HepG2 (cell line): Measurements from ENCODE around the gene TBCCD1. TPM values are rescaled to one million over a fixed set of nuclear protein-coding genes. Genes with fewer than 3 reads are reported as not detected.
"Not testable (repeated sequence)": the region's sequence is repeated elsewhere in the genome, so short reads cannot be mapped to it uniquely, and the experiment has no call there.

ENCODE experiments used
- ATAC-seq: fragments of 200-7000 bp; cut with Tn5 transposase; 3 replicates; pipeline ENCODE4 v1.9.1; 2020; ENCODE audit warnings: mild to moderate bottlenecking, moderate library complexity
- BruUV-seq: library from RNA; stranded (reverse); fragments of 400-500 nt; replicated peaks from 2 replicates; lab custom pipeline; 2021; lab: Mats Ljungman, UMichigan
- CTCF ChIA-PET: fragments of 300-600 bp; formaldehyde crosslinking; extraction: SDS; loops from one replicate; lab custom pipeline; 2021; ENCODE audit warnings: low total read pairs, inconsistent platforms, low intra/inter-chr PET ratio; lab: Yijun Ruan, JAX
- POLR2A ChIA-PET: fragments of 350-600 bp; sonication (Branson Sonifier 250); formaldehyde crosslinking; loops from one replicate; lab custom pipeline; 2020; ENCODE audit warnings: antibody characterized with exemption, inconsistent platforms; lab: Yijun Ruan, JAX
- DNase-seq: peaks from one replicate; pipeline ENCODE4 v3.0.0-alpha.2; 2015; ENCODE audit warnings: low spot score
- FAIRE-seq: peaks from 3 replicates; lab custom pipeline; 2011; peaks lifted over from hg19 to GRCh38; lab: Jason Lieb, UNC
- H2AFZ ChIP-seq: one replicate; pipeline ENCODE4 v1.6.1; 2011; ENCODE audit warnings: low read length, inconsistent platforms
- H3K27ac ChIP-seq: fragments of 300-600 bp; 3 replicates; pipeline ENCODE4 v1.8.0; 2011; ENCODE audit warnings: mixed run types, mild to moderate bottlenecking, mixed read lengths, low read length, inconsistent platforms; ENCODE audit not compliant: insufficient read depth; ENCODE audit errors: extremely low read length
- H3K27me3 ChIP-seq, 2 experiments: fragments of 200-600 bp in 1 of 2; 2 replicates in 1 of 2; 3 replicates in 1 of 2; pipeline versions ENCODE4 v1.6.0 to v1.8.0; 2011; ENCODE audit warnings: low read length in 2 of 2, mild to moderate bottlenecking in 2 of 2, moderate library complexity in 2 of 2, inconsistent platforms in 1 of 2; ENCODE audit not compliant: insufficient read depth in 2 of 2, control insufficient read depth in 1 of 2
- H3K36me3 ChIP-seq, 2 experiments: fragments of 200-600 bp in 1 of 2; replicated peaks in 1 of 2; 2 replicates in 1 of 2; 3 replicates in 1 of 2; pipeline versions ENCODE4 v1.5.1 to v1.8.0; 2011; ENCODE audit warnings: low read length in 2 of 2, inconsistent platforms in 1 of 2; ENCODE audit not compliant: insufficient read depth in 2 of 2, control insufficient read depth in 1 of 2
- H3K4me1 ChIP-seq: 2 replicates; pipeline ENCODE4 v1.5.1; 2012; ENCODE audit warnings: low read length, inconsistent platforms; ENCODE audit not compliant: insufficient read depth
- H3K4me2 ChIP-seq: 2 replicates; pipeline ENCODE4 v1.6.0; 2011; ENCODE audit warnings: low read depth, low read length, inconsistent platforms
- H3K4me3 ChIP-seq, 3 experiments: fragments of 200-600 bp in 1 of 3; sonication (generic), shearing (Covaris generic) in 1 of 3; replicated peaks in 1 of 3; 2 replicates each; pipeline ENCODE4 v1.5.1; 2011 to 2016; ENCODE audit warnings: low read length in 3 of 3, inconsistent platforms in 2 of 3, low read depth in 2 of 3, mild to moderate bottlenecking in 2 of 3, control low read depth in 1 of 3, mixed read lengths in 1 of 3; ENCODE audit not compliant: insufficient read depth in 1 of 3
- H3K79me2 ChIP-seq: one replicate; pipeline ENCODE4 v1.6.1; 2011; ENCODE audit warnings: low read length, inconsistent platforms; ENCODE audit not compliant: insufficient read depth
- H3K9ac ChIP-seq: 2 replicates; pipeline ENCODE4 v1.6.0; 2011; ENCODE audit warnings: mild to moderate bottlenecking, low read depth, low read length, inconsistent platforms; ENCODE audit not compliant: insufficient read depth
- H3K9me3 ChIP-seq: 2 replicates; pipeline ENCODE4 v1.5.1; 2012; ENCODE audit warnings: mild to moderate bottlenecking, low read length
- H4K20me1 ChIP-seq: 2 replicates; pipeline ENCODE4 v1.6.0; 2011; ENCODE audit warnings: inconsistent platforms, mild to moderate bottlenecking, low read length, moderate library complexity; ENCODE audit not compliant: insufficient read depth
- GPBP1L1 ChIP-seq: sonication (generic); formaldehyde crosslinking; IDR thresholded peaks from 2 replicates; pipeline ENCODE4 v1.5.0; 2020; ENCODE audit warnings: mild to moderate bottlenecking, missing genetic modification reagents
- TOPORS ChIP-seq: sonication (generic); formaldehyde crosslinking; IDR thresholded peaks from 2 replicates; pipeline ENCODE4 v1.8.0; 2023; ENCODE audit warnings: mild to moderate bottlenecking, missing genetic modification reagents
- ZNF253 ChIP-seq: sonication (generic); formaldehyde crosslinking; IDR thresholded peaks from 2 replicates; pipeline ENCODE4 v1.8.0; 2022; ENCODE audit warnings: mild to moderate bottlenecking, missing genetic modification reagents, borderline replicate concordance
- ZNF343 ChIP-seq: sonication (generic); formaldehyde crosslinking; IDR thresholded peaks from 2 replicates; pipeline ENCODE4 v1.4.0; 2020; ENCODE audit warnings: mild to moderate bottlenecking, missing genetic modification reagents
- ZNF430 ChIP-seq: sonication (generic); formaldehyde crosslinking; IDR thresholded peaks from 2 replicates; pipeline ENCODE4 v1.9.0; 2021; ENCODE audit warnings: mild to moderate bottlenecking, missing genetic modification reagents
- WGBS: methylation state at CpG from one replicate; pipeline ENCODE4 v1.1.6; 2017; ENCODE audit warnings: low lambda C conversion rate; 5-methylcytosine and 5-hydroxymethylcytosine counted together
- in situ Hi-C: cut with HindIII; loops from 2 replicates; pipeline ENCODE4 v1.10.0; 2017; ENCODE audit warnings: low pct_unique_long_range_greater_than_20kb; ENCODE audit not compliant: extremely low pct_ligation_motif_present
- intact Hi-C: fragments of 100-400 bp; cut with micrococcal nuclease; formaldehyde crosslinking; loops from one replicate; pipeline ENCODE4 v1.10.0; 2022; ENCODE audit not compliant: unreplicated experiment
- polyA plus RNA-seq, 8 experiments: library from polyadenylated mRNA; depleted of rRNA in 3 of 8; stranded (reverse) in 7 of 8; unstranded in 1 of 8; fragments of >200 nt; fragmentation: Illumina TruSeq in 4 of 8; extraction: Trizol in 4 of 8; gene quantifications; 2 replicates each; pipeline versions ENCODE4 v1.2.1 to v1.2.3, GENCODE V29; 2011 to 2016; ENCODE audit warnings: low read depth in 4 of 8, missing spikeins in 1 of 8, mixed read lengths in 1 of 8; ENCODE audit not compliant: insufficient read depth in 1 of 8
- total RNA-seq, 5 experiments: library from RNA; depleted of rRNA; stranded (reverse); fragments of >200 nt; fragmentation: Illumina TruSeq; extraction: Trizol; gene quantifications; 2 replicates each; pipeline ENCODE4 v1.2.3, GENCODE V29; 2016; ENCODE audit warnings: low read depth in 1 of 5

The TBCCD1 gene
- total and polyA plus RNA-seq, 2 of the 13 experiments (the other 11 are each of a cell fraction or from before 2014, with no cell fraction given) = 13.6 to 16.2 TPM

GRCh38 chr3:186502966-186503712, 64.0 kb downstream of the TBCCD1 start:
- POLR2A ChIA-PET = no interaction called here

GRCh38 chr3:186502138-186502948, 64.8 kb downstream of the TBCCD1 start:
- no peak for TF ChIP-seq GPBP1L1 (CRISPR knock-in tag)
- Histone ChIP-seq H3K4me3 (no peak overlapping the region), H3K27me3 (peaks cover 0 to 10% of the 10 kb centered on the region in 2 experiments; a peak in 2 of 5 replicates), H3K9me3 (no peaks in the 10 kb centered on the region), H2AFZ (no peak overlapping the region), H4K20me1 (no peaks in the 10 kb centered on the region), H3K79me2 (no peaks in the 10 kb centered on the region), H3K4me2 (peak overlapping the region; percentile 36; the same call in 1 of the 2 replicates), H3K9ac (no peak overlapping the region), H3K27ac (no peak overlapping the region), H3K4me1 (no peaks in the 10 kb centered on the region), H3K36me3 (no peaks in the 10 kb centered on the region)
- intact Hi-C loops (no loop called here), in situ Hi-C loops (no loop called here)
- DNase-seq = no peak
- no peak for FAIRE-seq
- 39% methylated on average over 3 of the region's 5 CpGs for WGBS
- ChIA-PET POLR2A (no interaction called here), CTCF (no interaction called here)
- ATAC-seq = peak; percentile 41; the same call in 2 of the 3 replicates
- BruUV-seq = no TSS peak

More at GRCh38 chr3:186502966-186503712, 64.0 kb downstream of the TBCCD1 start:
- H3K79me2 ChIP-seq = no peaks in the 10 kb centered on the region
- no peak overlapping the region for H3K9ac ChIP-seq
- ATAC-seq (no peak), FAIRE-seq (no peak), DNase-seq (no peak)
- H3K9me3 ChIP-seq = no peaks in the 10 kb centered on the region
- in situ Hi-C loops = no loop called here
- intact Hi-C loops = no loop called here
- H3K4me1 ChIP-seq = no peaks in the 10 kb centered on the region
- H3K27ac ChIP-seq = no peak overlapping the region
- no peak overlapping the region for H3K4me3 ChIP-seq
- H3K27me3 ChIP-seq = peaks cover 0 to 10% of the 10 kb centered on the region in 2 experiments; a peak in 2 of 5 replicates
- H2AFZ ChIP-seq = no peak overlapping the region
- no peak overlapping the region for H3K4me2 ChIP-seq
- no TSS peak for BruUV-seq
- WGBS = 21% methylated on average over 6 of the region's 6 CpGs
- CTCF ChIA-PET = no interaction called here
- TF ChIP-seq ZNF343 (CRISPR knock-in tag) (no peak), ZNF430 (CRISPR knock-in tag) (no peak), ZNF253 (CRISPR knock-in tag) (no peak), TOPORS (CRISPR knock-in tag) (no peak)
- H3K36me3 ChIP-seq = no peaks in the 10 kb centered on the region
- H4K20me1 ChIP-seq = no peaks in the 10 kb centered on the region

GRCh38 chr3:186499949-186500348, 67.2 kb downstream of the TBCCD1 start:
- DNase-seq, H3K4me3 ChIP-seq, H3K27me3 ChIP-seq, intact Hi-C loops, in situ Hi-C loops, ATAC-seq, H3K9me3 ChIP-seq, H3K27ac ChIP-seq, H4K20me1 ChIP-seq, CTCF ChIA-PET, H3K79me2 ChIP-seq, POLR2A ChIA-PET, BruUV-seq, H3K4me2 ChIP-seq, H3K9ac ChIP-seq, H3K36me3 ChIP-seq, FAIRE-seq, H2AFZ ChIP-seq: not testable (repeated sequence)
- H3K4me1 ChIP-seq = peaks cover 11% of the 10 kb centered on the region
- WGBS = 12% methylated on average over 3 of the region's 3 CpGs
